SKM-1 treated with dmso at 0.1 percent for 144 hours (cell line): ENCODE measurements around the gene TSC2.

Experiments
- DNase-seq: peaks from one replicate; lab custom pipeline; 2025; ENCODE audit not compliant: unreplicated experiment; lab: John Stamatoyannopoulos, UW

Gene TSC2

GRCh38 chr16:2083876-2084780 is 36.3 kb downstream of the TSC2 start:
- no peak for DNase-seq

GRCh38 chr16:2084895-2085625 is 37.3 kb downstream of the TSC2 start:
- no peak for DNase-seq

- DNase-seq = no peak
Observed at GRCh38 chr16:2085669-2086068, 37.9 kb downstream of the TSC2 start.

GRCh38 chr16:2086106-2086742 is 38.4 kb downstream of the TSC2 start:
- no peak for DNase-seq

GRCh38 chr16:2086812-2087747 is 39.3 kb downstream of the TSC2 start:
- DNase-seq = no peak

- no peak for DNase-seq
Observed at GRCh38 chr16:2087748-2088631, 40.2 kb downstream of the TSC2 start.

- DNase-seq = no peak
Observed at GRCh38 chr16:2088759-2089358, 41.1 kb downstream of the TSC2 start.

- no peak for DNase-seq
Observed at GRCh38 chr16:2089706-2090480, 42.1 kb downstream of the TSC2 start.

GRCh38 chr16:2090481-2090776 is 42.6 kb downstream of the TSC2 start:
- no peak for DNase-seq

GRCh38 chr16:2090777-2091546 is 43.2 kb downstream of the TSC2 start:
- DNase-seq = no peak

- DNase-seq = no peak
Observed at GRCh38 chr16:2091547-2092255, 43.9 kb downstream of the TSC2 start.

- DNase-seq = no peak
Observed at GRCh38 chr16:2092256-2092620, 44.5 kb downstream of the TSC2 start.

- DNase-seq = no peak
Observed at GRCh38 chr16:2092866-2093265, 45.1 kb downstream of the TSC2 start.

- no peak for DNase-seq
Observed at GRCh38 chr16:2093793-2094192, 46.0 kb downstream of the TSC2 start.

GRCh38 chr16:2095315-2095853 is 47.6 kb downstream of the TSC2 start:
- DNase-seq = no peak

GRCh38 chr16:2095918-2096582 is 48.3 kb downstream of the TSC2 start:
- no peak for DNase-seq
